GM13977 (cell line): Measurements from ENCODE around the gene KRTAP9-6.

Experiments used
- DNase-seq: peaks from one replicate; pipeline ENCODE4 v3.0.0; 2012; ENCODE audit warnings: low spot score
- in situ Hi-C: fragments of 300-500 bp; cut with MboI; formaldehyde crosslinking; loops from one replicate; pipeline ENCODE4 v1.12.0; 2022; ENCODE audit warnings: low sequenced_read_pairs, low pct_unique_long_range_greater_than_20kb, mixed read lengths, inconsistent platforms; ENCODE audit not compliant: unreplicated experiment
- TF ChIP-seq, protein P1 (sequence below): IDR thresholded peaks from 2 replicates; pipeline ENCODE4 v1.5.1; 2012; ENCODE audit warnings: mild to moderate bottlenecking, control low read depth; ENCODE audit not compliant: insufficient read depth; ENCODE audit errors: extremely low read depth, missing control alignments

KRTAP9-6 gene

DNA sequence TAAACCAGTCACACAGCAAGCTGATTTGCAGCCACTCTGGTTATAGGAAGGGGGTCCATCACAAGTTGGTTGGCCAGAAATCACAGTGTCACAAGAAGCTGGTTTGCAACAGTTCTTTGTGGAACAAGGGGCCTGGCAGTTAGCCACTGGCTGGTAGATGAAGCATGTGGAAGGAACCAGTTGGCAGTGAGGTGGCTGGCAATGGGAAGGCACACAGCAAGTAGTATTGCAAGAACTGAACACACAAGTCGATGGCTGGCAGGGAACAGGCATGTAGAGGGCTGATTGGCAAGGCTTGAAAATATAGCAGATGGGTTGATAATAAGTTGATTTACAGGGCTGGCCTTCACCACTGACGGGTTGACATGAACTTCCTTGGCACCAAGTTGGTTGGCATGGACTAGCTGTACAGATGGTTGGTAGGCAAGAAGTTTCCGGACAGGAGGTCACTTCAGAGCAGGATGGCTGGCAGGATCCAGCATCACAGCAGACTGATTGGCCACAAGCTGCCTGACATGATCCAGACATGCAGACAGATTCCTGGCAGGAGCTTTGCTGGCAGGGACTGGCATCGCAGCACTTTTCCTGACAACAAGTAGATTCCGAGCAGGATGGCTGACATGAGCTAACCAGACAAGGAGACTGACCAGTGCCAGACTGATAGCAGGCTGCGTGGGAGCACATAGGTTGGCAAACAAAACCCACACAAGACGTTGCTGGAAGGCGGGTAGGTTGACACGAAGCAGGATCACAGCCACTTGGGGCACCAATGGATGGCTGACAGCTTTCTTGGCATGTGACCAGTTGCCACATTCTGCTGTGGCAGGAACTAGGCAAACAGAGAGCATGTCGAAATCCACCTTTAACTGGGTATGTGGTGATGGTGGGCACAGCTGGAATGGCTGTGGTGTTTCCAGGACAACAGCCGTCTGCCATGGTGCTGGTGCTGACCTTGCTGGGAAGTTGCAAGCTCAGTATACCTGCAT, 37.0 kb downstream of the KRTAP9-6 start, which contains the start of gene KRTAP29-1:
Gene KRTAP29-1, minus strand, starts transcription at position 936 of the 986 bp plus-strand sequence. Its CDS starts 0 bp downstream, at position 936.
- no peak for DNase-seq
- in situ Hi-C loops = no loop called here
- TF ChIP-seq, protein P1, sequence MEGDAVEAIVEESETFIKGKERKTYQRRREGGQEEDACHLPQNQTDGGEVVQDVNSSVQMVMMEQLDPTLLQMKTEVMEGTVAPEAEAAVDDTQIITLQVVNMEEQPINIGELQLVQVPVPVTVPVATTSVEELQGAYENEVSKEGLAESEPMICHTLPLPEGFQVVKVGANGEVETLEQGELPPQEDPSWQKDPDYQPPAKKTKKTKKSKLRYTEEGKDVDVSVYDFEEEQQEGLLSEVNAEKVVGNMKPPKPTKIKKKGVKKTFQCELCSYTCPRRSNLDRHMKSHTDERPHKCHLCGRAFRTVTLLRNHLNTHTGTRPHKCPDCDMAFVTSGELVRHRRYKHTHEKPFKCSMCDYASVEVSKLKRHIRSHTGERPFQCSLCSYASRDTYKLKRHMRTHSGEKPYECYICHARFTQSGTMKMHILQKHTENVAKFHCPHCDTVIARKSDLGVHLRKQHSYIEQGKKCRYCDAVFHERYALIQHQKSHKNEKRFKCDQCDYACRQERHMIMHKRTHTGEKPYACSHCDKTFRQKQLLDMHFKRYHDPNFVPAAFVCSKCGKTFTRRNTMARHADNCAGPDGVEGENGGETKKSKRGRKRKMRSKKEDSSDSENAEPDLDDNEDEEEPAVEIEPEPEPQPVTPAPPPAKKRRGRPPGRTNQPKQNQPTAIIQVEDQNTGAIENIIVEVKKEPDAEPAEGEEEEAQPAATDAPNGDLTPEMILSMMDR = no peak

GRCh38 chr17:41302981-41303380, 37.8 kb downstream of the KRTAP9-6 start:
- in situ Hi-C loops = no loop called here
- DNase-seq = no peak
- TF ChIP-seq, protein P1 = no peak

GRCh38 chr17:41304091-41304490, 38.9 kb downstream of the KRTAP9-6 start:
- TF ChIP-seq, protein P1 = no peak
- in situ Hi-C loops = no loop called here

DNA sequence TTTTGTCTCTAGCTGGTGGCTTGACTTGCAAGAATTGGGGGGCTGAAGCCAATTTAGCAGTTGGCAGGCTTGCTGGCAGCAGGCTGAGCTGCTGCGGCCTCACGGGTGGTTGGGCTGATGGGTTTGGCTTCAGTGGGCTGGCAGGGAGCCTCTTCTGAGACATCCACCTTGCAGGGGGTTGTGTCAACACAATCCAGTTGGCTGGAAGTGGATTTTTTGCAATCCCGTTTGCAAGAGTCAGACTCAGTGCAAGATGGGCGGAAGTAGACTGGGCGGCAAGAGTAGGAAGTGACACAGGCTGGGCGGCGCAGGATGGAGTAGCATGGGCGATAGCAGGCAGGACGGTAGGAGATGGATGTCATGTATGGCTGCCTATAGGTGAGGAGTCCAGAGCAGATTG, 42.5 kb downstream of the KRTAP9-6 start:
- no peak for DNase-seq
- TF ChIP-seq, protein P1 = no peak
- in situ Hi-C loops = no loop called here

More at GRCh38 chr17:41304091-41304490, 38.9 kb downstream of the KRTAP9-6 start:
- DNase-seq = no peak

DNA sequence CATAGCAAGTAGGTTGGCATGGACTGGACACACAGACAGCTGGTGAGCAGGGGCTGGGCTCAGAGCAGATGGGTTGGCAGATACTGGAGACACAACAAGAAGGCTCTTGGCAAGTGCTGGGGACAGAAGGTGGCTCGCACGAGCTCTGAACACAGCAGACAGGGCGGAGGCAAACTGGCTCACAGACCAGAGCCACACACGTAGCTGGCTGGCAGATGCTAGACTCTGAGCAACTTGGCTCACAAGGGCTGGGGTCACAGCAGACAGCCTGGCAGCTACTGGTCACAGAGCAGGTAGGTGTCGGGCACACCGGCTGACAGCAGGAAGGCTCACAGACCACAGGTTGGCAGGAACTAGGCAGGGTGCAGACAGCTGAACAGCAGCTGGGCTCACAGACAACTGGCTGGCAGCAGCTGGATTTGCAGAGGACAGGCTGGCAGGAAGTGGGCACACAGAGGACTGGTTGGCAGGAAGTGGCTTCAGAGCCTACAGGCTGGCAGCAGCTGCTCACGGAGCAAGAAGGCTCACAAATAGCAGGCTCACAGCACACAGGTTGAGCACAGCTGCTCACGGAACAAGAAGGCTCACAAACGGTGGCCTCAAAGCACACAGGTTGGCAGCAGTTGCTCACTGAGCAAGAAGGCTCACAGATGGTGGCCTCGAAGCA, 43.2 kb downstream of the KRTAP9-6 start:
- TF ChIP-seq, protein P1 = no peak
- in situ Hi-C loops = no loop called here

GRCh38 chr17:41308918-41309359, 43.8 kb downstream of the KRTAP9-6 start, which contains the start of gene KRTAP16-1:
KRTAP16-1 (minus strand) TSS chr17:41309309; CDS start chr17:41309253, 56 bp downstream.
- no peak for DNase-seq
- TF ChIP-seq, protein P1 = no peak
- in situ Hi-C loops = no loop called here

More for the DNA sequence above, 43.2 kb downstream of the KRTAP9-6 start:
- DNase-seq = no peak
